AG20443 (cell line): ENCODE data around the gene B3GAT1.
"Not testable (repeated sequence)": the region's sequence is repeated elsewhere in the genome, so short reads cannot be mapped to it uniquely, and the experiment has no call there.

Source experiments
- DNase-seq: peaks from one replicate; pipeline ENCODE4 v3.0.0; 2012; ENCODE audit warnings: low spot score, mixed read lengths

Gene B3GAT1

DNA sequence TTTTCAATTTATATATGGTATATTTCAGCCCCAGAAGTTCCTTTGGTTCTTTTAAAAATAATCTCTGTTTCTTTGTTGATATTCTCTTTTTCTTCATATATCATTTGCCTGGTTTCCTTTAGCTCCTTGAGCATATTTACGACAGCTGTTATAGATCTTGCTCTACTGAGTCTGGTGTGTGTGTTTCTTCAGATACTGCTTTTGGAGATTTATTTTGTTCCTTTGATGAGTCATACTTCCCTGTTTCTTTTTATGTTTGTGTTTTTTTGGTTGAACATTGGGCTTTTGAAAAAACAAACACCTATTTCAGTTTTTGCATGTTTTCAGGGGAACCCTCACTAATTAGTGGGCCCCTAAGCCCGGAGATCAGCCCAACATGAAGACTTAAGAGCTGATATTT is 56.9 kb downstream of the B3GAT1 start:
- DNase-seq = no peak

DNA sequence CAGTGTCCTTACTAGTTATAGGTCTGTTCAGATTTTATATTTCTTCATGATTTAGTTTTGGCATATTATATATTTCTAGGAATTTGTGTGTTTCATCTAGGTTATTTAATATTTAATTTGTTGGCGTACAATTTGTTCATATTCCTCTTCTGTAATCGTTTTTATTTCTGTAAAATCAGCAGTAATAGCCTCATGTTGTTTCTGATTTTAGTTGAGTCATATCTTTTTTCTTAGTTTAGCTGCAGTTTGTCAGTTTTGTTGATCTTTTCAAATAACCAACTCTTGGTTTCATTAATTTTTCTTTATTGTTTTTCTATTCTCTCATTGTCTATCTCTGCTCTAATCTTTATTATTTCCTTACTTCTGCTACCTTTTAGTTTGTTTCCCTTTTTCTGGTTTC is 59.9 kb downstream of the B3GAT1 start:
- no peak for DNase-seq

DNA sequence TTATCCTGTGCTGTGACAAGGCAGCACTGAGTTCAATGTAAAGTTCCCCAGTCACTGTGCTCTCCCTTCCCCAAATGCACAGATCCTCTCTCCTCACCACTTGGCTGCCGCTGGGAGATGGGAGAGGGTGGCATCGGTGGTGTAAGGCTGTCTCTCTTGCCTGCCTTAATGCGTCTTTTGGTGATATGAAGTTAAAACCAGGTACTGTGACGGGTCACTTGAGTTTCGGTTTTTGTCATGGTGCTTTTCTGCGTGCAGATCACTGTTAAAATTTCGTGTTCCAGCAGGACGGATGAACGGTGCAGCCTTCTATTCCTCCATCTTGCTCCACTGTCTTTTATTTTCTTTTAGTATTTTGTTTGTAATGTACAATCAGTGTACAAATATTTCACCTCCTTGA is 61.7 kb downstream of the B3GAT1 start:
- DNase-seq = no peak

DNA sequence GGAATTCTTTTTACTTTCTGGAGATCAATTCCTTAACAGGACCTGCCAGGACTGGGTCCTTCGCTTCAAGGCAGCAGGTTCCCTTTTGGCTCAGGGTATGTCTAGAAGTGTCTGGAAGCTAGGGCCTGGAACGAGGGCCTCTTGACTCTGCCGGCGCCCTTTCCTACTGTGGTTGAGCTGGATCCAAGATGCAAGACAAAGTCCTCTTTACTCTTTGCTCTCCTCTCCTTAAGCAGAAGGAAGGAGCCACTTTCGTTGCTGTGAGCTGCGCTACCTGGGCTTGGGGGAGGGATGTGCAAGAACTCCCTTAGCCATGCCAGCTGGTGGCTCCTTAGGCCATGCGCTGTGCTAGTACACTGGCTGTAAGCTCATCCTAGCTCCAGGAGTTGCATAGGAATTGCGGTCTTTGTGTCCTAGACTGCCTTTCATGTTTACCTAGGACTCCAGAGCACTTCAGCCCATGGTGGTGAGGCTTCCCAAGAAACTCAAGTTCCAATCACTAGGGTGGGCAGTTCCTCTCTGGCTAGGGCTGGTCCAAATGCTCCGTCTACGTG is 62.2 kb downstream of the B3GAT1 start:
- no peak for DNase-seq

DNA sequence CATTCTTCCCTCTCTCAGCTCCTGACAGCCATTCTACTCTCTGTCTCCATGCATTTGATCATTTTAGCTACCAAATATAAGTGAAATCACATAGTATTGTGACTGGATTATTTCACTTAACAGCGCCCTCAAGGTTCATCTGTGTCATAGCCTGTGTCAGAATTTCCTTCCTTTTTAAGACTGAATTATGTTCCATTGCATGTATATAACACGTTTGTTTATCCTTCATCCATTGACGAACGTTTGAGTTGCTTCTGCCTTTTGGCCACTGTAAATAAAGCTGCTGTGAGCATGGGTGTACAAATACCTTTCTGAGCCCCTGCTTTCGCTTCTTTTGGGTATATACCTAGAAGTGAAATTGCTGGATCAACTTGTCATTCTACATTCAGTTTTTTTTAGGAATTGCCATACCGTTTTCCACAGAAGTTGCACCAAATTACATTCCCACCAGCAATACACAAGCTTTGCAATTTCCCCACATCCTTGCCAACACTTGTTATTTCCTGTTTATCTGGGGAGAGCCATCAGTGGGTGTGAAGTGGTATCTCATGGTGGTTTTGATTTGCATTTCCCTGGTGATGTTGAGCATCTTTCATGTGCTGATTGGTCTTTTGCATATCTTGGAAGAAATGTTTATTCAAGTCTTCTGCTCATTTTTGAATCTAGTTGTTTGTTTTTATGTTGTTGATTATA is 62.8 kb downstream of the B3GAT1 start:
- DNase-seq = no peak

DNA sequence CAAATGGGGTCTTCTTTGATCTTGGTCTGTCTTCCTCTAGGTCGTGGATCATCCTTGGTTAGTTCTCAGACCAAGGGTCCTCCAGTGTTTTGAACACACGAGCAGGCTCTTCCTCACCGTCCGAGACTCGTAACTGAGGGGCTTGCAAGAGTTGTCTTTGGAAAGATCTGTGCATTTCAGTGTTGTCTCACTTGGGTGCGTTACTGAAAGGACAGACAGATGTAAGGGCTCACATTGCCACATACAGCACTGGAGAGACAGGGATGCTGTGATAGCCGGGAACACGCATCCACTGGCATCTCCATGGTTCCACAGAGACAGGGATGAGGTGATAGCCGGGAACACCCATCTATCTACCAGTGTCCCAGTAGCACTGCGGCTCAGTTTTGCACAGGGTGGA is 64.6 kb downstream of the B3GAT1 start:
- no peak for DNase-seq

DNA sequence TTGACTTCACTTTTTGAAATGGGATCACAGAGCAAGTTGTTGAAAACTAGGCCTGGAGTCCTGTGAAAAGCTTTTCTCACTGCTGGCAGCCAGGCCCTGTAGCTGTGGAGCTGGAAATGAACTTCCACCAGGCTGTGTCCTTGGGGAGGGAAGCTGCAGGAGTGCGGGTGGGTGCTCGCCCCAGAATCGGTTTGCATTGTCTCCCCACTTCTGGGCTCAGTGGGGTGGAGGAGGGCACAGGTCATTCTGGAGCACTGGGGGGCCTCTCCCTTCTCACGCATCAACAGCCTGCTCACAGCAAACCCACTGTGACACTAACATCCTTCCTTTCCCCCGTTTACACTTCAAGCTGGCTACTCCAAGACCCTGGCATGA is 65.1 kb downstream of the B3GAT1 start:
- DNase-seq = no peak

DNA sequence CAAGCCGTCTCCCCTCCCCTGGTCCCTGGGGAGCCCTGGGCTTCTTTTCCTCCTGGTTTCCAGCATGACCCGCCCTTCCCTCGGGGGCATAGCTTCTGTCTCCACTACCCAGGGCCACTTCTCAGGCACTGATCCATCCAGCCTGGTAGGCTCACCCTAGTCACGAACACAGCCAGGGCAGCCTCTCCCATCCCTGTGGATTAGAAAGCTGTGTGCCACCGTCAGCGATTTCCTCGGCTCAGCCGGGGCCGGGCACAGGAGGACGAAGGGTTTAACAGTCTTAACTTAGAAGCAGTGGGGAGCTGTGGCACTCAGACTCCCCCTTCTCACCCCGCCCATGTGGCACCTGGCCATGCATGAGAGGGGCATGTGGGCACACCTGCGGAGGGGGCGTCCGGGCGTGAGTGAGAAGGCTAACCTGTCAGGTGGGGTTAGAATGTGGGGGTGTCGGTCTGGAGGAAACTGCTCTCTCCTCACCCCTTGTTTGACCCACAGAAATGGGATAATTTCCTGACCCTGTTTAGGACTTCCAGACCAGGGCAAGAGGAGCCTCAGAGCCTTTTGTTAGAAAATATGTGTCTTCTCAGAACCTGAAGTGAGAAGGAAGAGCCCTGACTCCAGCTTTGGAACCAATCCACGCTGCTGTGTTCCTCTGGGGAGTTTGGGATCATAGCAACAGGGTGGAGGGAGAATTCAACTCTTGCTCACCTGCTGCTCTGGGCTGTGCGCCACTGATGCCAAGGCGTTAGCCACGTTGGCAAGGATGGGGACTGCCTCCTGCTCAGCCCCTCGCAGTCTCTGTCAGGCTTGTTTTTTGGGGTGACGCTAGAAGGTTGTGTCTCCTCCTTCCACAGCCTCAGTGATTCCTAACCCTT is 65.7 kb downstream of the B3GAT1 start:
- no peak for DNase-seq

DNA sequence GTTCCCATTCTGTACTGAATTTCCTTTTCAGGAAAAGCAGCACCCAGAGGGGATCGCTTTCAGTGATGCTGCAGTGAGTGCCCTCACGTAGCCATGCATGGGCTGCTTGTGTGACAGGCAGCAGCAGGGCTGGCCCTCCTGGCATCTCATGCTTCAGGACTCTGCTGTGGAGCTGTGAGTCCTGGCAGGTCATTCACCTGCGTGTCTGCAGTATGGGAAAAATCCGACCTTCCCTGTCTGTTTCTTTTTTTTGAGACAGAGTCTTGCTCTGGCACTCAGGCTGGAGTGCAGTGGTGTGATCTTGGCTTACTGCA is 66.8 kb downstream of the B3GAT1 start:
- no peak for DNase-seq

DNA sequence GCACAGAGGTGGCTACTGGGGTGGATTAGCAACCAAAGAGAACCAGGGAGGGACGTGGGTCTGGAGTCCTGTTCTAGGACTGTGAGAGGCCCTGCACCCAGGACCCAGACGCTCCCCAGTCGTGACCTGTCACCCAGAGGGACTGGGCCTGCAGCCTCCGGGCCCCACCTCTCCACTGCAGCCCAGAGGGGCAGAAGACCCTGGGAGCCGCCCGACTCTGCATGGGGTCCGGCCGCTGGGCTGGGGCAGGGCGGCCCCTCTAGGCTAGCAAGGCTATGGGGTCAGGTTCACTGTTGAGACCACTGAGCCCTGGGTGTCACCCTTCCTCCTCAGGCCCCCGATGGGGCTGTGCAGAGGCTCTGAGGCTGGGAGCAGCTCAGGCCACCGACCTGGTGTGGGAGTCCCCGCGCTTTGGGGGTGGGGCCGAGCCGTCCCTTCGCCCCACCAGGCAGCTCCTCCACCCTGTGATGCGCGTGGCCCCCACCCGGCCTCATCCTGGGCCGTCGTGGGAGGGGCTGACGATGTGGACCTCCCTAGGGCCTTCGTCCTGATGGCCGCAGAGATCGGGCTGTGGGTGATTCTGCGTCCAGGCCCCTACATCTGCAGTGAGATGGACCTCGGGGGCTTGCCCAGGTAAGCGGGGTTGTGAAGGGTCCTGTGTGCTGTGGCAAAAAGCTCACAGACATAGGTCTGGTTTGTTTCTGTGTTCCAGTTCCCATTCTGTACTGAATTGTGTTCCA is 67.4 kb downstream of the B3GAT1 start:
- DNase-seq = not testable (repeated sequence)

DNA sequence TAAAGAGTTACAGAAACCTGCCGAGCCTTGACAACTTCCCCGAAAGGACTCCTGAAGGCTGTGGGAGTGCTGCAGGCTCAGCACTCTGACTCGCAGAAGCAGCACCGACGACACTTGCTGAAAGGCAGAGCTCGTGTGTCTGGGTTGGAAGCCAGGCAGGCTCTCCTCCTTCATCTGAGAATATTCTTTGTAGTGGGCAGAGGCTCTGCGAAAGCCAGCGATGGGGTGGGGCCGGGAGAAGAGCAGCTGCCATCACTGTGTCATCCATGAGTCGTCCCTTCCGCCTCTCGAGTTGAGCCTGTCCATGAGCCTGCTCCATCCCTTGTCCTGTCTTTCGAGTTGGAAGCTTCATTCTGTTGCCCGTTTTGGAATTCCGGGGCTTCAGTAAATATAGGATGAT is 68.4 kb downstream of the B3GAT1 start:
- no peak for DNase-seq

DNA sequence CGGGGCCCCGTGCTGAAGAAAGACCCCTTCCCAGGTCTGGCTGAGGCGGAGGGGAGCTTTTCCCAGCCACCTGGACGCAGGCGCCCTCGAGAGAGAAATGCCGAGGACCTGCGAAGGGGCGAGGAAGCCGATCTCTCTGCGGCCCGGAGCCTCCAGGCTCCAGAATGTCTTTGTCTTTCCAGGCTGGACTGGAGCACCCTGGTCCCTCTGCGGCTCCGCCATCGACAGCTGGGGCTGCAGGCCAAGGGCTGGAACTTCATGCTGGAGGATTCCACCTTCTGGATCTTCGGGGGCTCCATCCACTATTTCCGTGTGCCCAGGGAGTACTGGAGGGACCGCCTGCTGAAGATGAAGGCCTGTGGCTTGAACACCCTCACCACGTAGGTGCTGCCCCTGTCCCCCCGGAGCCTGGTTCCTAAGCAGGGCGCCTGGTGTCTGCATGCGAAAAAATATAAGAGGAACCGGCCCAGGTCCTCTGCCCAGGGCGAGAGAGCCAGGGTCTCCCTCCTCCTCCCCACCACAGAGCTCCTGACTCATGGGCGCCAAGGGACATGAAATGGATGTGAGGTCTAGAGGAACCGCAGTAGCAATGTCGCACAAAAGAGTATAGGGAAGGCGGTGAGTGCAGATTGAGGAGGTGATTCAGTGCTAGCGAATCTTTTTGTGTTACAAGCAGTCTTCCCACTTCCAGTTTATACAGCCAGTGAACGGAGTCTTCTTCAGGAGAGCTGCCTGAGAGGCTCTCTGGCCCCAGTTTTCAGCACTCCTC is 69.3 kb downstream of the B3GAT1 start:
- no peak for DNase-seq

DNA sequence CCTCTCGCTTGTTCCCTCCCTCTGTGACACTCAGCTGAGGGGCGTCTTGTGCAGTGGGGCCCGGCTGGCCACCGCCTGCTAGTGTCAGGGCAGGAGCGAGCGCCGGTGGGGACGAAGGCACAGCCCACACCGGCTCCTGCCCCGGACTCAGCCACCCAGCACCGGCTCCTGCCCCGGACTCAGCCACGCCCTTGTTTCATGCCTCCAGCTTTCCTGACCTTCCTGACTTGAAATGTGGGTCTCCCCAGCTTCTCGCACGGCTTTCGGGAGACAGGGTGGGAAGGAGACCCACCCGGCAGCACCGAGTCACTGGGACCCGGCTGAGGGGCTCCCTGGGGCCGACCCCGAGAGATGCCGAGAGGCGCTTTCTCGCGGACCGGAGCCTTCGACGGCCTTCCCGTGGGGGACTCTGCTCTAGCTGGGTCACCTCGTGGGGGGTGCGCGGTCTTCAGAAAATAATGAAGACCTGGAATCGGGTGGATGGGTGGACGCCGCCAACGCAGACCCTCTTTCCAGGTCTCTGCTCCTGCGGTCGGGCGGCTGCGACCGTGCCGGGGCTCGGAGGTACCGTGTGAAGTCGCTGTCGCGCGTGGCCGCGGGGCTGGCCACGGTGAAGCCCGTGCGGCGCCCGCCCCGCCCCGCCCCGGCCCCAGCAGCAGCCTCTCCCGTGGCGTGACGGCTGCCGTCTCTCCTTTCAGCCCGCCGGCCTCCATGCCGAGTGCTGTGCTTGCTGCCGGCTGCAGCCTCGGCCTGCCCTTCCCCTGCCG is 70.1 kb downstream of the B3GAT1 start:
- DNase-seq = no peak

DNA sequence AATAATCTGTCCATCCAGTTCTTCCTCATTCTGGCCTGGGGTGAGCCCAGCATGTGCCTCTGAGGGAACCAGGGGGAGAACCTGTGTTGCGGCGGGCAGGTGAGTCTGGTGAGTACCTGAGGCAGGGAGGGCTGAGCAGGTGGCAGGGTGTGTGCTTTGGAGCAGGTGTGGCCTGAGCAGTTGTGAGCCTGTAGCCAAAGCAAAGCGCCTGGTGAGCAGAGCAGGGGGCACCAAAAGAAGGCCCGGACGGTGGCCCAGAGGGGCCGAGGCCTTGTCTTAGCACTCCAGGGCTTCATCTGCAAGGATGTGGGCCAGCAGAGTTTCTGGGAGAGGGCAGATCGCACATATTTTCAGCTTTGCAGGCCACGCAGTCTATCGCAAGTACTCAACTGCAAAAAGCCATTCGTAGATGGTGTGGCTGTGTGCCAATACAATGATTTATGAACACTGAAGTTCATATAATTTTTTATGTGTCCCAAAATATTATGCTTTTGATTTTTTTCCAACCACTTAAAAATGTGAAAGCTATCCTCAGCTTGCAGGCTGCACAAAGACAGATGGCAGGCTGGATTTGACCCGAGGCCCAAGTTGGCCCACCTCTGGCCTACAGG is 71.6 kb downstream of the B3GAT1 start:
- DNase-seq = peak; percentile 5

DNA sequence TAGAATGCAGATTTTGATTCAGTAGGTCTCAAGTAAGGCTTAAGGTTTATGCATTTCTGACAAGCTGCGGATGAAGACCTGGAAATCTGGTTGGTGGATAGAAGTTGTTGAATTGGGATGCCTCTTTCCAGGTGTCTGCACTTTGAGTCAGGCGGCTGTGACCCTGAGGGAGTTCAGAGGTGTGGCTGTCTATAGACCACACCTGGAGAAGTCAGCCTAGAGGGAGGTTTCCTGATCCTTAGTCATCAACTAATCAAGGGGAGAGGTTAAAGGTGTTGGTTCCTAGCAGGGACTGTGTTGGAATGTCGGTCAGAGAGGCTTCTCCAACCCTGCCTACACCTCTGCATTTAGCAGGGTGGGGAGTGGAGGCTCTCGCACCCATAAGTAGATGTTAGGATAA is 72.3 kb downstream of the B3GAT1 start:
- DNase-seq = no peak

DNA sequence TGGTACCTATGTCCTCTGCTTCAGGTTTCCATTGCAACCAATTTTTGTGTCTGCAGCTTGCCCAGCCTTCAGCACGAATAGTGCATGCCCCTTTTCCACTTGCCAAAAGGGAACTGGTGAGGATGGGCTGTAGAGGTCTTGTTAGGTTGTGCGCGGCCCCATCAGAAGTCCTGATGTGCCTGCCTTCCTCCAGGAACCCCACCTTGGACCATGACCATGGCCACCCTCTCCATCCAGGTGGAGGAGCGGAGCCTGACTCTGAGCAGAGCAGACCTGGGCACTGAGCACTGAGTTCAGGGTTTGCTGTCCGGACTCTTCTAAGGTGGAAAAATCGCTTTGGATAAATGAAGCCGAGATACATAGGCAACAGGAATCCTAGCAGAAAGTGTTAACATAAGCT is 73.4 kb downstream of the B3GAT1 start:
- no peak for DNase-seq

DNA sequence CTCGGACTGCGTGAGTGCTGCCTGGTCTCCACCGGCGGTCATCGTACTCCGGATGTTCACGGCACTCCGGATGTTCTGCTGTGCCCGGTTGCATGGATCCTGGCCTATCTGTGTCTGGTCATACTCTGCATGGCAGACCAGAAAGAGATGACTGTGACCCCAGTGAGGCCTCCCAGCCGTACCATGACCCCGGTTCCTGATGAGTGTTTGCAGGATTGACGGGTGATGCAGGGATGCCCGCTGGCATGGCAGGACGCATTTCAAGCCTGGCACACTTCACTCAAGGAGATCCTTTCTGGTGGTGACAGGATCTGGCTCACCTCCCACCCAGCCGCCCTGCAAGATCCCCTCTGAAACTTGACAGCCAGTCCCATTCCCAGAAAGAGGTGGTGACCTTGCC is 74.0 kb downstream of the B3GAT1 start:
- DNase-seq = no peak

DNA sequence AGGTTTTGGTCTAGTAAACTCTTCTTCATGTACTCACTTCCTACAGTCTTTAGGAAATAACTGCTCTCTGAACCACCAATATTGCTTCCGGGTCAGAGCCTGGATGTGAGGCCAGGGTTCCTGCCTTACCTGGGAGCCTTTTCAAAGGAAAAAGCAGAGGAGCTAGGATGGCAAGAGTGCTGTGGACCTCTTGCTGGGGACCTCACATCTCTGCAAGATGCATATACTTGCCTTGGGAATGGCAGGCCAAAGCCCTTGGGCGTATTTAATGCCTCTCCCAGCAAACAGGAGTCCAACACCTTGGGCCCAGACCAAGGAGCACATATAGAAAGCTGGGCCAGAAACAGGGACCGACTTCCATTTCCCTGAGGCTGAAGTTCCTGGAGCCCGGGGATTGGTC is 75.0 kb downstream of the B3GAT1 start:
- DNase-seq = peak; percentile 5

DNA sequence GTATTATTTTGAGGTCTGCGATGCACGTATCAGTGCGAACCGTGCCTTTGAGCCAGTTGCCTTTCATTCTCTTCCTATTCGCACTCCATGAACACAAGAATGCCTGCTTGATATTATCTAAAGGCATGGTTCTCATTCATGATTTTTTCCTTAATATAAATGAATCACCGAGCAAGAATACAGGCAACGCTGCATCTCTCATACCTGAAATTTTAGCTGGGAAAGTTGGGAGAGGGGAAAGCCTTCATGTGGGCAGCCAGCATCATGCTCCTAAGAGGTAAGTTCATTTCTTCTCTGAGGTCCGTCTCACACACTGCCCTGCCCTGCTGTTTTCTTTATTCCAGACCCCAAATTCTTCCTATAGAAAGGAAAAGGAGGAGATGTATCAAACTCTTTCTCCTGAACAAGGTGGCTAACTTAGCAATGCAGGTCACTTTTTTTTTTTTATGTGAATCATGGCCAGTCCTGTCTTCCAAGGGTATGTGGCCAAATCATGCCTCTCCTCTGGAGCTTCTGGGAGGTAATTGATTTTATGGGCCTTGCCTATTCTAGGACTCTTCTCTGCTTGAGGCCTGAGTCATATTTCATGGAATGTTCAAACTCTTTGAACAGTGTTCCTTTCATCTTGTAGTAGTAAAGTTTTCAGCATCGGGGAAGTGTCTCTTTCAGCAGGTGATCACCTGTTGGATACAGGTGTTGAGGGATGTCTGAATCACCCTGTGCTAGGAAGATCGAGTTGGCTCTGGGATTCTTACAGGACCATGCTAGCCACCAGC is 77.1 kb downstream of the B3GAT1 start:
- no peak for DNase-seq

DNA sequence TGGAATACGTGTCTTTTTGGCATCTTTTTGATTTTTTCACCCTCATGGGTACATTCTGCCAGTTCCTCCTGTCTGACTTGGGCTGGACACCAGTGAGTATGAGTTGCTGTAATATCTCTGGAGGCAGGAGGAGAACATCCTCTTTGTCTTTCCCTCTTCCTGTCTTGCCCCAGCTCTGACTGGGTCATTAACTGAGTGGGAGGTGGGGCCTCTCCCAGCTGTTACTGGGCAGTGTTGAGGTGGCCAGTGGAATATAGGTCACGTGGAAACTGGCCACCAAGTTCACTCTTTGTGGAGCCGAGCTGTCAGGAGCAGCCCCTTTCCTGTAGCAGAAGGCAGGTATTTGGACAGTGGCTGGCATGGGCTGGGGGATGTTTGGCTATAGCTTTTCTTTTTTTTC is 78.1 kb downstream of the B3GAT1 start:
- peak; percentile 7 for DNase-seq
